Kidney (tissue), 14 donors: ENCODE data around the gene CCDC6. TPM values are rescaled to one million over a fixed set of nuclear protein-coding genes. Genes with fewer than 3 reads are reported as not detected.

Experiments
- DNase-seq, 5 donors: peaks; one replicate each; pipeline ENCODE4 v3.0.0-alpha.2; 2013 to 2020
- FAIRE-seq: peaks from 2 replicates; lab custom pipeline; 2012; peaks lifted over from hg19 to GRCh38; lab: Jason Lieb, UNC
- H3K27ac ChIP-seq, 2 donors: one replicate each; pipeline ENCODE4 v1.7.0; 2013; ENCODE audit warnings: low read depth in 2 of 2, low read length in 2 of 2, inconsistent platforms in 1 of 2
- H3K27me3 ChIP-seq: one replicate; pipeline ENCODE4 v1.7.1; 2013; ENCODE audit warnings: low read length, inconsistent platforms; ENCODE audit not compliant: control insufficient read depth, insufficient read depth
- H3K36me3 ChIP-seq, 3 donors: one replicate each; pipeline versions ENCODE4 v1.7.0 to v1.7.1; 2013; ENCODE audit warnings: low read length in 3 of 3, control low read depth in 1 of 3, inconsistent platforms in 1 of 3; ENCODE audit not compliant: insufficient read depth in 3 of 3, control insufficient read depth in 2 of 3
- H3K4me1 ChIP-seq, 3 donors: one replicate each; pipeline versions ENCODE4 v1.7.0 to v1.7.1; 2013; ENCODE audit warnings: low read length in 3 of 3, inconsistent platforms in 1 of 3, low read depth in 1 of 3; ENCODE audit not compliant: control insufficient read depth in 2 of 3, insufficient read depth in 2 of 3
- H3K4me3 ChIP-seq, 3 donors: one replicate each; pipeline versions ENCODE4 v1.7.0 to v1.8.1; 2013; ENCODE audit warnings: low read length in 3 of 3, control low read depth in 1 of 3, inconsistent platforms in 1 of 3
- H3K9ac ChIP-seq, 3 donors: one replicate each; pipeline versions ENCODE4 v1.7.0 to v1.7.1; 2013; ENCODE audit warnings: low read length in 3 of 3, control low read depth in 1 of 3, inconsistent platforms in 1 of 3
- H3K9me3 ChIP-seq, 3 donors: one replicate each; pipeline versions ENCODE4 v1.7.0 to v1.7.1; 2013; ENCODE audit warnings: low read length in 3 of 3, control low read depth in 1 of 3, inconsistent platforms in 1 of 3; ENCODE audit not compliant: control insufficient read depth in 2 of 3, insufficient read depth in 1 of 3
- intact Hi-C: fragments of 100-400 bp; cut with DNase I; formaldehyde crosslinking; loops from one replicate; pipeline ENCODE4 v1.11.1; 2022
- polyA plus RNA-seq: library from polyadenylated mRNA; stranded (reverse); fragments of 350-450 nt; fragmentation: Illumina TruSeq; extraction: RNeasy Lipid Tissue Mini Kit (QIAGEN cat#74804); gene quantifications from one replicate; pipeline ENCODE4 v1.2.3, GENCODE V29; 2014; ENCODE audit warnings: low read depth, low replicate concordance; ENCODE audit not compliant: insufficient read depth
- total RNA-seq: library from RNA; stranded (reverse); fragmentation: NEBNext Ultra II Directional; extraction: Animal tissue kit (Norgen Biotek cat#: 25700); gene quantifications from one replicate; pipeline ENCODE4 v1.2.1, GENCODE V29; 2021
- TF ChIP-seq, protein P1 (sequence below): IDR thresholded peaks from 3 replicates; pipeline ENCODE4 v1.5.1; 2012; ENCODE audit warnings: mild to moderate bottlenecking, moderate library complexity, borderline replicate concordance; ENCODE audit not compliant: insufficient read depth; ENCODE audit errors: extremely low read depth
- donor health status: control.
- donor health status: control.
- donor health status: control.
- donor health status: control.
- donor health status: control.
- donor health status: DM: yes; HTN: yes; CAD: no.
- donor health status: Normal renal cell carcinoma (clear cell type).

CCDC6 gene
- total and polyA plus RNA-seq, 2 donors from 2014 or later = 15.5 to 47.0 TPM

DNA sequence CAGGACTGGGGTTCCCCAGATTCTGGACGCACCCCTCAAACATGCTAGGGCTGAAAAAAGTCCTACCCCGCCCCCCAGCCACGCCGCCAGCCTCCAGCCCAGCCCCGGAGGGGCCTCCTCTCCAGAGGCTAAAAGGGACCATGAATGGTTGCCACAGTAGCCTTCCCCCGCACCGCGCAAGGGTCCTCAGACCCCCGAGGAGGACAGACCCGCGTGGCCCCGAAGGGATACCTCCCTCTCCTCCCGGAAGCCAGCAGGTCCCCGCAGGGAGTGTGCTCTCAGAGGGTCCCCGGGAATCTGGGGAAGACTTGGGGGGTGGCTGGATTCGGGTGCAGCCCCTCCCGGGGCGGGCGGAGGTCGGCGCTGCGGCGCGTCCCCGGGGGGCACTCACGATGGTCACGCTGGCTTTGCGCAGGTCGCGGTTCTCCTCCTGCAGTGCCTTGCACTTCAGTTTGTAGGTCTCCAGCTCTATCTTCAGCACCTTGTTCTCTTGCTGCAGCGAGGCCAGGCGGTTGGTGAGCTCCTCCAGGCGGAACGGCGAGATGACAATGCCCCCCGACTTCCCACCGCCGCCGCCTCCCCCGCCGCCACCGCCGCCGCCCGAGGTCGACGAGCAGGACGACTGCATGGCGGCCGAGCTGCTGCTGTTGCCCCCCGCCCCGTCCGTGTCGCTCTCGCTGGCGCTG is 482 bp downstream of the CCDC6 start:
- TF ChIP-seq, protein P1, sequence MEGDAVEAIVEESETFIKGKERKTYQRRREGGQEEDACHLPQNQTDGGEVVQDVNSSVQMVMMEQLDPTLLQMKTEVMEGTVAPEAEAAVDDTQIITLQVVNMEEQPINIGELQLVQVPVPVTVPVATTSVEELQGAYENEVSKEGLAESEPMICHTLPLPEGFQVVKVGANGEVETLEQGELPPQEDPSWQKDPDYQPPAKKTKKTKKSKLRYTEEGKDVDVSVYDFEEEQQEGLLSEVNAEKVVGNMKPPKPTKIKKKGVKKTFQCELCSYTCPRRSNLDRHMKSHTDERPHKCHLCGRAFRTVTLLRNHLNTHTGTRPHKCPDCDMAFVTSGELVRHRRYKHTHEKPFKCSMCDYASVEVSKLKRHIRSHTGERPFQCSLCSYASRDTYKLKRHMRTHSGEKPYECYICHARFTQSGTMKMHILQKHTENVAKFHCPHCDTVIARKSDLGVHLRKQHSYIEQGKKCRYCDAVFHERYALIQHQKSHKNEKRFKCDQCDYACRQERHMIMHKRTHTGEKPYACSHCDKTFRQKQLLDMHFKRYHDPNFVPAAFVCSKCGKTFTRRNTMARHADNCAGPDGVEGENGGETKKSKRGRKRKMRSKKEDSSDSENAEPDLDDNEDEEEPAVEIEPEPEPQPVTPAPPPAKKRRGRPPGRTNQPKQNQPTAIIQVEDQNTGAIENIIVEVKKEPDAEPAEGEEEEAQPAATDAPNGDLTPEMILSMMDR = no peak
- H3K9ac ChIP-seq = peak overlapping the region; percentile 77 to 98 (median 94)
- DNase-seq = peak in 4 of 5 donors; percentile 27 to 83 (median 34)
- no peaks in the 10 kb centered on the region for H3K27me3 ChIP-seq
- peaks cover 0 to 34% (median 30%) of the 10 kb centered on the region in 3 donors for H3K4me1 ChIP-seq
- intact Hi-C loops = no loop called here
- H3K4me3 ChIP-seq = peak overlapping the region; percentile 67 to 96 (median 86)
- FAIRE-seq = no peak
- no peaks in the 10 kb centered on the region for H3K36me3 ChIP-seq
- no peaks in the 10 kb centered on the region for H3K9me3 ChIP-seq
- peak overlapping the region; percentile 86 to 91 for H3K27ac ChIP-seq

DNA sequence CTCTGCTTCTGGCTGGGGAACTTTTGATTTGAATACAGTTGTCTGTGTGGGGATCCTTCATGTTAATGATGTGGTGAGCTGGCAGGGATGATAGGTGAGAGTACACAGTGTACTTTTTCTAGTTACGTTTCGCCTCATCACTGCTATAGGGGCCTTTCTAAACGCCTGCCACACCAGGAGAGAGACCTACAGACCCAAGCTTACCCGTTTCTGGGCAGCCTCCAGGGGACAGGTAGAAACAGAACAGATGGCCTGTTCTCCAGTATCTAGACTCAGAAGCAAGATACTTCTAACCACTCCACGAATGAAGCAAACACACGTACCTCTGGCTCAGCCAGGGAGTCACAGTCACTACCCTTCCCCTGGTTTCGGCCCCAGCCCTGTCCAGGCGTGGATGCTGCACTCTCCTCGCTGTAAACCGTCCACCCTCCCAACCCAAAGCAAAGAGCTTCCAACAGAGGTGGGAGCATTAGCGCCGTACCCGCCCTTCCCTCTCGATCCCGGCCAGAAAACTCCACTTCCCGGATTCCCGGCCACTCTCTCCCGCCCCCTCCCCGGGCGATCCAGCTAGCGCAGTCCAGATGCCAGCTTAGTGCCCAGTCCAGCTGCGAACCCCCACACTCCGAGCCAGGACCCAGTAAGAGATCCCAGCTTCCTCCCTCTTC is 1.2 kb downstream of the CCDC6 start:
- peak overlapping the region; percentile 86 to 91 for H3K27ac ChIP-seq
- no peaks in the 10 kb centered on the region for H3K9me3 ChIP-seq
- peak overlapping the region; percentile 77 to 98 (median 94) for H3K9ac ChIP-seq
- DNase-seq (peak in 4 of 5 donors; percentile 55 to 82 (median 64)), FAIRE-seq (no peak)
- peak overlapping the region; percentile 67 to 96 (median 86) for H3K4me3 ChIP-seq
- H3K36me3 ChIP-seq = no peaks in the 10 kb centered on the region
- intact Hi-C loops = no loop called here
- peaks cover 0 to 36% (median 30%) of the 10 kb centered on the region in 3 donors for H3K4me1 ChIP-seq
- no peaks in the 10 kb centered on the region for H3K27me3 ChIP-seq
- TF ChIP-seq, protein P1 = no peak

- Histone ChIP-seq H3K9me3 (no peaks in the 10 kb centered on the region), H3K27me3 (no peaks in the 10 kb centered on the region), H3K9ac (peak overlapping the region; percentile 6 to 98 (median 94)), H3K27ac (peak overlapping the region; percentile 86 to 91), H3K4me1 (peaks cover 0 to 41% (median 30%) of the 10 kb centered on the region in 3 donors), H3K36me3 (peaks cover 0 to 2% (median 0%) of the 10 kb centered on the region in 3 donors), H3K4me3 (peak overlapping the region; percentile 67 to 96 (median 86))
- intact Hi-C loops = no loop called here
- FAIRE-seq (no peak), DNase-seq (peak in 1 of 5 donors; percentile 12)
- TF ChIP-seq, protein P1 = no peak
These were observed 1.8 kb downstream of the CCDC6 start for GRCh38 chr10:59904426-59905065.
